HL-60 (cell line): ENCODE results near the gene POLG.

ENCODE experiments used
- POLR2AphosphoS5 ChIP-seq: IDR thresholded peaks from 2 replicates; pipeline ENCODE4 v1.6.1; 2012; ENCODE audit warnings: low read depth
- SPI1 ChIP-seq: IDR thresholded peaks from 2 replicates; pipeline ENCODE4 v1.6.1; 2012; ENCODE audit warnings: low read depth, mild to moderate bottlenecking, borderline replicate concordance
- TF ChIP-seq, protein P1 (sequence below): IDR thresholded peaks from one replicate; pipeline ENCODE4 v1.5.1; 2011; ENCODE audit warnings: low read length, control low read depth, inconsistent platforms; ENCODE audit not compliant: insufficient read depth

DNA sequence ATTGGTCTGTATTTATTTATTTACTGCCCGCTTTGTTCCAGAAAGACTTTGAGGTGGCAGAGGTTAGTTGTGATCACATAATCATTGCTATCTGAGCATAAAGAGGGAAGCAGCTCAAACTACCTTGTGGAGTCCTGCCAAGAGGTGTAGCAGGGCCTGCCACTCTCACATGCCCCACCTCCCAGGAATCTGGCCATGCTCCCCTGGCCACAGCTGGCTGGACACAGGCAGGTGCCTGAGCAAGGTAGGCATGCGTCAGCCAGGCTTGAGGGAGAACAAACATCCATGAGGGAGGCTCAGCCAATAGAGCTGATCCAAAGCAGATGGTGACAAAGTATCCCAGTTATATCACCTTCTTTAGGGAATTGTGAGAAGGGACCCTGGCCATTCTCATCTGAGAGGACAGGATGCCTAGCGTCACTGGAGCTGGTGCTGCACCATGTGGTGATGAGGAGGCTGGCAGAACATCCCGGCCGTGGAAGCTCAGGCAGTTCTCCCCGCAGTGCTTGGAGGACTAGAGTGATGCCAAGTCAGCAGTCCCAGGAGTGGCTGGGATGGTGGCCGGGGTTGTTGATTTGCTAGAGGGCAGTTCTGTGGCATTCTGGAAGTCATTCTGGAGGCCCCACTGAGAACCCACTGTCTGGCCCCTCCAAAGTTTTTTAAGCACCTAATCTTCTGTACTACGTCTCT lies 6.8 kb upstream of the POLG start:
- TF ChIP-seq, protein P1, sequence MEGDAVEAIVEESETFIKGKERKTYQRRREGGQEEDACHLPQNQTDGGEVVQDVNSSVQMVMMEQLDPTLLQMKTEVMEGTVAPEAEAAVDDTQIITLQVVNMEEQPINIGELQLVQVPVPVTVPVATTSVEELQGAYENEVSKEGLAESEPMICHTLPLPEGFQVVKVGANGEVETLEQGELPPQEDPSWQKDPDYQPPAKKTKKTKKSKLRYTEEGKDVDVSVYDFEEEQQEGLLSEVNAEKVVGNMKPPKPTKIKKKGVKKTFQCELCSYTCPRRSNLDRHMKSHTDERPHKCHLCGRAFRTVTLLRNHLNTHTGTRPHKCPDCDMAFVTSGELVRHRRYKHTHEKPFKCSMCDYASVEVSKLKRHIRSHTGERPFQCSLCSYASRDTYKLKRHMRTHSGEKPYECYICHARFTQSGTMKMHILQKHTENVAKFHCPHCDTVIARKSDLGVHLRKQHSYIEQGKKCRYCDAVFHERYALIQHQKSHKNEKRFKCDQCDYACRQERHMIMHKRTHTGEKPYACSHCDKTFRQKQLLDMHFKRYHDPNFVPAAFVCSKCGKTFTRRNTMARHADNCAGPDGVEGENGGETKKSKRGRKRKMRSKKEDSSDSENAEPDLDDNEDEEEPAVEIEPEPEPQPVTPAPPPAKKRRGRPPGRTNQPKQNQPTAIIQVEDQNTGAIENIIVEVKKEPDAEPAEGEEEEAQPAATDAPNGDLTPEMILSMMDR: no peak
- TF ChIP-seq SPI1 (no peak), POLR2AphosphoS5 (no peak)
